Tibial nerve (tissue), 4 donors: Measurements from ENCODE around the gene CDON.

Experiments used
- EP300 ChIP-seq, 2 donors: sonication (generic); formaldehyde crosslinking; IDR thresholded peaks; one replicate each; pipeline ENCODE4 v1.6.1; 2017; ENCODE audit warnings: antibody characterized with exemption in 2 of 2, mild to moderate bottlenecking in 1 of 2
- TF ChIP-seq, protein P1 (sequence below), 5 experiments: fragments of 200-600 bp in 3 of 5; fragments of 450-650 bp in 2 of 5; sonication (generic) in 3 of 5; IDR thresholded peaks; one replicate each; pipeline ENCODE4 v1.5.1; 2016 to 2019; ENCODE audit warnings: antibody characterized with exemption in 5 of 5, mild to moderate bottlenecking in 3 of 5, moderate library complexity in 2 of 5

DNA sequence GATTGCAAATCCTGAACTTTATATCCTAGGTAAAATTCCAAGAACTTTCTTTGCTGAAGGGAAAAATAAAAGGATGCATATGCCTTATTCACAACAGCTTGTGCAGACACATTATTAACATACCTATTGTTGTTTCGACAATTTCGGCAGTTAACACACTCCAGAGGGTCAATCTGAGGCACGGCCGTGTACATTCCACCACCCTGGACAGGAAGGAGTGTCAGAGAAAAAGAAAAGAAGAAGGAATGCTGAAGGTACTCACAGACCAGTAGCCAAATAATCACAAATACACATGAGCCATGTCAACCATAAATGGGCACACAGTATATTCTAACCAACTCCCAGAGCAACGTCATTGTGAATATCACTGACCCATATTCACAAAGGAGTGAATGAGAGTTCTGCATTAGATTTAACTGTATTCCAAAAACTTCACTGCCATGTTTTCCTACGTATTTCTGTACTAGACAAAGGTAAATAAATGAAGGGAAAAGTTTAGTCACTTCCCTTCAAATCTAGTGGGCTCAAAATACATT is 84.4 kb downstream of the CDON start:
- TF ChIP-seq, protein P1, sequence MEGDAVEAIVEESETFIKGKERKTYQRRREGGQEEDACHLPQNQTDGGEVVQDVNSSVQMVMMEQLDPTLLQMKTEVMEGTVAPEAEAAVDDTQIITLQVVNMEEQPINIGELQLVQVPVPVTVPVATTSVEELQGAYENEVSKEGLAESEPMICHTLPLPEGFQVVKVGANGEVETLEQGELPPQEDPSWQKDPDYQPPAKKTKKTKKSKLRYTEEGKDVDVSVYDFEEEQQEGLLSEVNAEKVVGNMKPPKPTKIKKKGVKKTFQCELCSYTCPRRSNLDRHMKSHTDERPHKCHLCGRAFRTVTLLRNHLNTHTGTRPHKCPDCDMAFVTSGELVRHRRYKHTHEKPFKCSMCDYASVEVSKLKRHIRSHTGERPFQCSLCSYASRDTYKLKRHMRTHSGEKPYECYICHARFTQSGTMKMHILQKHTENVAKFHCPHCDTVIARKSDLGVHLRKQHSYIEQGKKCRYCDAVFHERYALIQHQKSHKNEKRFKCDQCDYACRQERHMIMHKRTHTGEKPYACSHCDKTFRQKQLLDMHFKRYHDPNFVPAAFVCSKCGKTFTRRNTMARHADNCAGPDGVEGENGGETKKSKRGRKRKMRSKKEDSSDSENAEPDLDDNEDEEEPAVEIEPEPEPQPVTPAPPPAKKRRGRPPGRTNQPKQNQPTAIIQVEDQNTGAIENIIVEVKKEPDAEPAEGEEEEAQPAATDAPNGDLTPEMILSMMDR (IDR thresholded peaks at IDR 0.05) = no peak
- TF ChIP-seq EP300 (IDR thresholded peaks at IDR 0.05) = no peak
